ENCODE measurements around the gene RTN3.

DNA sequence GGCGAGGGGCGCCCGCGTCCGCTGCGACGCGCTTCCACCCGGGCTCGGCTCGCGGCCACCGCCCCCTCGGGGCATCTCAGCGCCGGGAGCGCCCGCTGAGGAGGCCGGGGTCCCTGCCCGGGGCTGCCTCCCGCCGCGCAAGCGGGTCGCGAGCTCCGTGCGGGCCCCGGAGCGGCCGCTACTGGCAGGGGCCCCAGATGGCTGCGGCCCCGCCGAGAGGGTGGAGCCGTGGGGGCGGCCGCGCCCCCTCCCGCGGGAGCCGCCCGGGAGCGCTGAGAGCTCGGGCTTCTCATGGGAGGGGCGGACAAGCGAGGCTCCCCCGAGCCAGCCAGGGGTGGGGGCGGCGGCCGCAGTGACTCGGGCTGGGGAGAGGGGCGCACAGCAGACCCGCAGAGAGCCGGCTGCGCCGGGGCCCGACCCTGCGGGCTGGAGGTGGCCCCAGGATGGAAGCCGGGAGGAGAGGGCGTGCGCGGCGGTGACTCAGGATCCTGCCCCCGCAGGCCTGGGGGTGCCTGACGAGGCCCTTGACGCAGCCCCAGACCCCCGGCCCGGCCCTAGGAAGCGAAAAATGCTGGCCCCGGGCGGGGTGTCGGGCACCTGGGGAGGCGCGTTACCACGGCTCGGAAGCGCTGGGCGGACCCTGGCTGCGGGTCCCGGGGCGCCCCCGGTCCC lies 87.9 kb downstream of the RTN3 start:
- TF ChIP-seq CTCF (IDR thresholded peaks at IDR 0.05 in 2 of 3, conservative IDR thresholded peaks at IDR 0.05 in 1 of 3; ENCODE audit: borderline replicate concordance in 1 of 3, insufficient read depth in 1 of 3, low read depth in 2 of 3, low read length in 2 of 3) (no peak), POLR2AphosphoS5 (IDR thresholded peaks at IDR 0.05; ENCODE audit: low read depth, low read length) (peak; percentile 41; the same call in 1 of the 2 replicates), EZH2 (IDR thresholded peaks at IDR 0.05) (no peak), CBX3 (IDR thresholded peaks at IDR 0.05; ENCODE audit: low read depth) (no peak), REST (IDR thresholded peaks at IDR 0.05; ENCODE audit: low read depth) (no peak), POLR2A (IDR thresholded peaks at IDR 0.05; ENCODE audit: borderline replicate concordance, extremely low read depth, insufficient read depth, insufficient read length) (peak; percentile 47), RAD21 (IDR thresholded peaks at IDR 0.05; ENCODE audit: low read depth) (no peak), ZNF274 (IDR thresholded peaks at IDR 0.05; ENCODE audit: low read depth, low read length) (no peak)
- TF ChIP-seq, protein P1, sequence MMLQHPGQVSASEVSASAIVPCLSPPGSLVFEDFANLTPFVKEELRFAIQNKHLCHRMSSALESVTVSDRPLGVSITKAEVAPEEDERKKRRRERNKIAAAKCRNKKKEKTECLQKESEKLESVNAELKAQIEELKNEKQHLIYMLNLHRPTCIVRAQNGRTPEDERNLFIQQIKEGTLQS (IDR thresholded peaks at IDR 0.05), result no peak
- TF ChIP-seq, protein P2, sequence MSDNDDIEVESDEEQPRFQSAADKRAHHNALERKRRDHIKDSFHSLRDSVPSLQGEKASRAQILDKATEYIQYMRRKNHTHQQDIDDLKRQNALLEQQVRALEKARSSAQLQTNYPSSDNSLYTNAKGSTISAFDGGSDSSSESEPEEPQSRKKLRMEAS (IDR thresholded peaks at IDR 0.05), result no peak
